Activated CD4-positive, alpha-beta T cell treated with anti-CD3 and anti-CD28 coated beads, Interleukin-10, Interleukin-2, amounts not matched to agents 100 ng/mL and 50 ng/mL, durations not matched to agents 16 hours and 8 hours (primary cell): Measurements from ENCODE around the gene MMP25.

ENCODE experiments used
- DNase-seq: peaks from one replicate; pipeline ENCODE4 v3.0.0-alpha.2; 2020

Gene MMP25

GRCh38 chr16:3017794-3018506 is 28.4 kb upstream of the MMP25 start, which contains the start of gene CLDN6:
Gene CLDN6, minus strand, starts transcription at chr16:3018183. Its CDS starts 2,162 bp downstream, at chr16:3016021.
- peak; percentile 45 for DNase-seq

- DNase-seq, result no peak
Observed at GRCh38 chr16:3019594-3020246, 26.6 kb upstream of the MMP25 start.

GRCh38 chr16:3020247-3020603 is 26.1 kb upstream of the MMP25 start, which contains the start of gene TNFRSF12A:
Gene TNFRSF12A, plus strand, starts transcription at chr16:3020368. Its CDS starts 30 bp downstream, at chr16:3020398.
- DNase-seq, result peak; percentile 84

- peak; percentile 37 for DNase-seq
Observed at GRCh38 chr16:3020604-3021448, 25.5 kb upstream of the MMP25 start.

GRCh38 chr16:3021449-3022207 is 24.7 kb upstream of the MMP25 start:
- DNase-seq, result peak; percentile 80

- DNase-seq, result peak; percentile 89
Observed at GRCh38 chr16:3022208-3022683, 24.1 kb upstream of the MMP25 start.

GRCh38 chr16:3022684-3023414 is 23.5 kb upstream of the MMP25 start:
- peak; percentile 34 for DNase-seq

GRCh38 chr16:3023415-3023668 is 23.0 kb upstream of the MMP25 start:
- DNase-seq, result no peak

- peak; percentile 98 for DNase-seq
Observed at GRCh38 chr16:3023669-3024478, 22.5 kb upstream of the MMP25 start, which contains the start of the genes HCFC1R1 and THOC6. Gene HCFC1R1, minus strand, starts transcription at chr16:3023942. Its CDS starts 1 bp downstream, at chr16:3023941. Gene THOC6, plus strand, starts transcription at chr16:3024035. Its CDS starts 292 bp downstream, at chr16:3024327.

- no peak for DNase-seq
Observed at GRCh38 chr16:3025032-3026002, 21.0 kb upstream of the MMP25 start.

- no peak for DNase-seq
Observed at GRCh38 chr16:3026003-3026378, 20.4 kb upstream of the MMP25 start.

- DNase-seq, result no peak
Observed at GRCh38 chr16:3026609-3027488, 19.5 kb upstream of the MMP25 start.

GRCh38 chr16:3027489-3027795 is 18.9 kb upstream of the MMP25 start:
- no peak for DNase-seq

- DNase-seq, result peak; percentile 94
Observed at GRCh38 chr16:3027983-3028715, 18.2 kb upstream of the MMP25 start.

- DNase-seq, result no peak
Observed at GRCh38 chr16:3028716-3029319, 17.5 kb upstream of the MMP25 start.

- peak; percentile 69 for DNase-seq
Observed at GRCh38 chr16:3029491-3030221, 16.7 kb upstream of the MMP25 start.
